NB4 (cell line): ENCODE results near the gene LXN.

ENCODE experiments used
- DNase-seq: peaks from one replicate; pipeline ENCODE4 v3.0.0; 2010; ENCODE audit warnings: low read depth
- H3K4me3 ChIP-seq: one replicate; pipeline ENCODE4 v1.5.1; 2011; ENCODE audit warnings: mild to moderate bottlenecking, low read depth, low read length, moderate library complexity
- MYC ChIP-seq: IDR thresholded peaks from 2 replicates; pipeline ENCODE4 v1.6.1; 2011; ENCODE audit warnings: low read depth, low read length
- POLR2A ChIP-seq: IDR thresholded peaks from 2 replicates; pipeline ENCODE4 v1.6.1; 2011; ENCODE audit warnings: mild to moderate bottlenecking; ENCODE audit not compliant: insufficient read length; ENCODE audit errors: extremely low read depth
- TF ChIP-seq, protein P1 (sequence below): IDR thresholded peaks from 2 replicates; pipeline ENCODE4 v1.6.1; 2011; ENCODE audit warnings: low read depth, low read length
- TF ChIP-seq, protein P2 (sequence below): IDR thresholded peaks from one replicate; pipeline ENCODE4 v1.5.1; 2012; ENCODE audit warnings: low read depth, low read length

The LXN gene

DNA sequence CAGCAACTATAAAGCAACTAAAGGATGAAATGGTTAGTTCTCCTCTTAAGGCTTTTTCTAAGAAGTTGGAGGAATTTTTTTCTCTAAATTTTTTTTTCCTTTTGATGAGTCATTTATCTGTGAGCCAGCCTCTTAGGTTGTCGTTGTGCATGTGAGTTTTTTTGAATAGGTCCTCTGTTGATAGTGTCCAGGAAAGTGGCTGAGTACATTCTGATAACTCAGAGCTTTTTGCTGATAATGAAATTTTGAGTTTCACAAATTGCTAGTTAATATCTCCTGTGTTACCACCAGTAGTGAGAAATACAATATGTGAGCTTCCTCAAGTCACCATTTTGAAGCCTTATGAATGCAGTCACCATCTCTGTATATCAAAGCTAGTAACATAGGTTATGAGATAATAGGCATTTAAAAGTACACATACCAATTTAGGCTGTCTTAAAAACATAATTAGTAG is 7.1 kb upstream of the LXN start:
- DNase-seq: no peak
- no peak for TF ChIP-seq MYC
- no peak for TF ChIP-seq POLR2A
- H3K4me3 ChIP-seq: no peak overlapping the region

DNA sequence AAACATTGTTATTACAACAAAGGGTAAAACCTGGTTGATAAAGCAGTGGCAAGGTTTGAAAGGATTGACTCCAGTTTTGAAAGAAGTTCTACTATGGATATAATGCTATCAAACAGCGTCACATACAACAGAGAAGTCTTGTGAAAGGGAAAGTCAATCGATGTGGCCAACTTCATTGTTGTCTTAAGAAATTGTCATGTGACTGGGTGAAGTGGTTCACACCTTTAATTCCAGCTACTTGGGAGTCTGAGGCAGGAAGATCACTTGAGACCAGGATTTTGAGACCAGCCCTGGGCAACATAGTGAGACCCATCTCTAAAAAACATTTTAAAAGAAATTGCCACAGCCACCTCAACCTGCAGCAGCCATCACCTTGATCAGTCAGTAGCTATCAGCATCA is 6.2 kb upstream of the LXN start:
- no peak for DNase-seq
- TF ChIP-seq, protein P1, sequence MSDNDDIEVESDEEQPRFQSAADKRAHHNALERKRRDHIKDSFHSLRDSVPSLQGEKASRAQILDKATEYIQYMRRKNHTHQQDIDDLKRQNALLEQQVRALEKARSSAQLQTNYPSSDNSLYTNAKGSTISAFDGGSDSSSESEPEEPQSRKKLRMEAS: no peak
- TF ChIP-seq, protein P2, sequence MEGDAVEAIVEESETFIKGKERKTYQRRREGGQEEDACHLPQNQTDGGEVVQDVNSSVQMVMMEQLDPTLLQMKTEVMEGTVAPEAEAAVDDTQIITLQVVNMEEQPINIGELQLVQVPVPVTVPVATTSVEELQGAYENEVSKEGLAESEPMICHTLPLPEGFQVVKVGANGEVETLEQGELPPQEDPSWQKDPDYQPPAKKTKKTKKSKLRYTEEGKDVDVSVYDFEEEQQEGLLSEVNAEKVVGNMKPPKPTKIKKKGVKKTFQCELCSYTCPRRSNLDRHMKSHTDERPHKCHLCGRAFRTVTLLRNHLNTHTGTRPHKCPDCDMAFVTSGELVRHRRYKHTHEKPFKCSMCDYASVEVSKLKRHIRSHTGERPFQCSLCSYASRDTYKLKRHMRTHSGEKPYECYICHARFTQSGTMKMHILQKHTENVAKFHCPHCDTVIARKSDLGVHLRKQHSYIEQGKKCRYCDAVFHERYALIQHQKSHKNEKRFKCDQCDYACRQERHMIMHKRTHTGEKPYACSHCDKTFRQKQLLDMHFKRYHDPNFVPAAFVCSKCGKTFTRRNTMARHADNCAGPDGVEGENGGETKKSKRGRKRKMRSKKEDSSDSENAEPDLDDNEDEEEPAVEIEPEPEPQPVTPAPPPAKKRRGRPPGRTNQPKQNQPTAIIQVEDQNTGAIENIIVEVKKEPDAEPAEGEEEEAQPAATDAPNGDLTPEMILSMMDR: no peak
- TF ChIP-seq POLR2A: no peak
- no peak for TF ChIP-seq MYC
- no peak overlapping the region for H3K4me3 ChIP-seq

DNA sequence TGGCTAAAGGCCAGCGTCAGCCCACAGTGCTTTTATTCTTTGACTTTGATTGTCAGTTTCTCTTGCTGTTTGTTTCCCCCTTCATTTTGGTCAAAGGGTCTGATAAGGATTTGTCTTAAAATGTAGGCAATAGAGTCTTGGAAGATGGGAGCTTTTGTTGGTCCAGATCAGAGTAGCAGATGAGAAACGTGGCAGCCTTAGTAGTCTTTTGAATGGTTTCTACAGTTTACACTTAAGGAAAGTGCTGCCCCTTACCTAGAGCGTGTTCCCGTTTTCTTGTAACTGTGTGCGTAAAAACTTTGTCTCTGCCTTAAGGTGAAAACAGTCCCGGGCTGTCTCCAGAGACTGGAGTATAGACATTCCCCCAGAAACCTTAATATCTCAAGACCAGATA is 630 bp downstream of the LXN start:
- no peak for DNase-seq
- TF ChIP-seq, protein P1: no peak
- TF ChIP-seq POLR2A (no peak), MYC (no peak)
- TF ChIP-seq, protein P2: no peak

DNA sequence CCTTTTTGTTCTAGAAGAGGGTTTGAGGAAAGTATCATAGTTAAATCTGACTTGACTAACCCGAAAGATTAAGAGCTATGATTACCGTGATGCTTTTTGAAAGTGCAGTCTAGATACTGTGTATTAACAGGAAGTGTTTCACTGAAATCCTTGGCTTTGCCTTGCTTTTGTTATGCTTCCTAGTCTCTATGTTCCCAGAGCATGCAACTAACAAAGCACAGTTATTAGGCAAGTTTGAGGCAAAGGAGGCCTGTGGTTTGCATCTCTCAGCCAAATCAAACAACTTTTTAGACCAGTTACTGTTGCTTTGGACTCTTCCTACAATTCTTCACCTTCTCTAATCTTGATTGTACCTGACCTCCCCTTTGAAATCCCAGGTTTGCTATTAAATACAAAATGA is 3.9 kb downstream of the LXN start:
- DNase-seq: no peak
- H3K4me3 ChIP-seq: no peak overlapping the region
- no peak for TF ChIP-seq POLR2A
- TF ChIP-seq MYC: no peak
- TF ChIP-seq, protein P2: no peak
- TF ChIP-seq, protein P1: no peak

More for the DNA sequence above, 630 bp downstream of the LXN start:
- no peak overlapping the region for H3K4me3 ChIP-seq

DNA sequence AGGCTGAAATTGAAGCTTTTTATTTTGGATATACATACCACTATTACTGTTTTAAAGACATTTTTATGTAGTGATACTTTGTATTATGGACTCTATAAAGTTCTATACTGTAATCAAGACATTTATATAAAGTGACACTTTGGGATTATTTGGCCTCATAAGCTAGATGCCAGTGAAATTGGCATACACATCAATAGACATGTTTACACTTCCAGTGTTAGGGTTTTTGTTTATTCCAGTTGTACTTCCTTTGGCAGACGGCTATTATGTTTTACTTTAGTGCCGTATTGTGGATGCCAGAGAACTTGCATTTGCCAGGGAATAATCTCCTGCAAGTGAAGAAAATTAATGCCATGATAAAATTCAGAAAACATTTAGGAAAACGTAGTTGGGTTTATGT is 6.0 kb downstream of the LXN start:
- TF ChIP-seq POLR2A: no peak
- TF ChIP-seq, protein P1: no peak
- TF ChIP-seq MYC: no peak
- TF ChIP-seq, protein P2: no peak
- DNase-seq: no peak
- no peak overlapping the region for H3K4me3 ChIP-seq

DNA sequence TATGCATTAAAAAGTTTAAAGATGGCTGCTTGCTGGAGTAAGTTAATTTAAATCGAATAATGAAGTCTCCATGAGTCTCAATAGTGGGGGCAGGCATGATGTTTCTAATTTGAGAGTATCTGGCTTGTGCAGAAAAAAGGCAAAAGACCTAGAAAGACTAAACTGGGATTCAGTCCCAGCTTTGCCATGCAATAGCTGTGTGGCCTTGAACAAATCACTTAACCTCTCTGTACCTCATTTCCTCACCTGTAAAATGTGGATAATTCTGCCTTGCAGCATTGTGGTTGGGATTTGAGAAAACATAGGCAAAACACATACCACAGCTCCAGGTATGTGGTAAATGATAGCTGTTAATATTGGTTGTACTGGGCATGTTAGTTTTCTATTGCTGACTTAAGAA is 8.6 kb downstream of the LXN start:
- no peak for DNase-seq
- H3K4me3 ChIP-seq: no peak overlapping the region
- TF ChIP-seq, protein P2: no peak
- TF ChIP-seq, protein P1: no peak
- TF ChIP-seq MYC (no peak), POLR2A (no peak)
